Activated naive CD8-positive, alpha-beta T cell treated with anti-CD3 and anti-CD28 coated beads, Interleukin-2, amount 10 ng/mL, durations not matched to agents 7 days and 5 days (primary cell): Measurements from ENCODE around the gene TGM3. TPM values are rescaled to one million over a fixed set of nuclear protein-coding genes. Genes with fewer than 3 reads are reported as not detected.

ENCODE experiments used
- ATAC-seq: fragments of 150-1000 bp; cut with Tn5 transposase; one replicate; pipeline ENCODE4 v1.10.0; 2021; ENCODE audit warnings: low read depth, moderate library complexity
- POLR2A ChIA-PET: fragments of 350-600 bp; sonication (Branson Sonifier 250); formaldehyde crosslinking; loops from one replicate; lab custom pipeline; 2021; ENCODE audit warnings: antibody characterized with exemption; lab: Charles Lee
- DNase-seq: peaks from one replicate; pipeline ENCODE4 v3.0.0; 2021
- H3K27ac Mint-ChIP-seq: one replicate; pipeline ENCODE4 v1.8.0; 2022; ENCODE audit warnings: mild to moderate bottlenecking, mixed read lengths
- H3K27me3 Mint-ChIP-seq: one replicate; pipeline ENCODE4 v1.8.0; 2022; ENCODE audit warnings: mild to moderate bottlenecking, moderate library complexity, mixed read lengths
- H3K36me3 Mint-ChIP-seq: one replicate; pipeline ENCODE4 v1.8.0; 2021; ENCODE audit warnings: mild to moderate bottlenecking, mixed read lengths
- H3K4me1 Mint-ChIP-seq: one replicate; pipeline ENCODE4 v1.8.0; 2021; ENCODE audit warnings: mixed read lengths
- H3K4me3 Mint-ChIP-seq: one replicate; pipeline ENCODE4 v1.8.0; 2022; ENCODE audit warnings: mild to moderate bottlenecking, moderate library complexity, mixed read lengths
- H3K9me3 Mint-ChIP-seq: one replicate; pipeline ENCODE4 v1.8.0; 2021; ENCODE audit warnings: mixed read lengths
- total RNA-seq, 2 experiments: library from RNA; stranded (reverse); gene quantifications; one replicate each; pipeline ENCODE4 v1.2.3, GENCODE V29; 2021

Gene TGM3
- total RNA-seq, 2 experiments from 2014 or later, result not detected

GRCh38 chr20:2365666-2366065 is 69.9 kb downstream of the TGM3 start:
- no peaks in the 10 kb centered on the region for H3K36me3 Mint-ChIP-seq
- no peak for DNase-seq
- no peak overlapping the region for H3K4me3 Mint-ChIP-seq
- POLR2A ChIA-PET, result no interaction called here
- H3K27ac Mint-ChIP-seq, result no peak overlapping the region
- H3K9me3 Mint-ChIP-seq, result peaks cover 6% of the 10 kb centered on the region
- no peaks in the 10 kb centered on the region for H3K4me1 Mint-ChIP-seq
- no peak for ATAC-seq
- peaks cover 38% of the 10 kb centered on the region for H3K27me3 Mint-ChIP-seq

GRCh38 chr20:2368621-2369020 is 72.8 kb downstream of the TGM3 start:
- Mint-ChIP-seq H3K4me1 (no peaks in the 10 kb centered on the region), H3K36me3 (no peaks in the 10 kb centered on the region), H3K4me3 (no peak overlapping the region), H3K27ac (no peak overlapping the region), H3K9me3 (peaks cover 3% of the 10 kb centered on the region), H3K27me3 (peaks cover 49% of the 10 kb centered on the region)
- ATAC-seq (no peak), DNase-seq (no peak)
- POLR2A ChIA-PET, result no interaction called here

- DNase-seq (no peak), ATAC-seq (no peak)
- H3K4me1 Mint-ChIP-seq, result no peaks in the 10 kb centered on the region
- no peak overlapping the region for H3K27ac Mint-ChIP-seq
- no peaks in the 10 kb centered on the region for H3K36me3 Mint-ChIP-seq
- POLR2A ChIA-PET, result no interaction called here
- peaks cover 3% of the 10 kb centered on the region for H3K9me3 Mint-ChIP-seq
- H3K27me3 Mint-ChIP-seq, result peaks cover 64% of the 10 kb centered on the region
- H3K4me3 Mint-ChIP-seq, result no peak overlapping the region
Measured at GRCh38 chr20:2373098-2373497, 77.3 kb downstream of the TGM3 start.

- Mint-ChIP-seq H3K4me1 (peaks cover 10% of the 10 kb centered on the region), H3K4me3 (no peak overlapping the region), H3K9me3 (peaks cover 1% of the 10 kb centered on the region), H3K36me3 (no peaks in the 10 kb centered on the region), H3K27me3 (peaks cover 61% of the 10 kb centered on the region), H3K27ac (no peak overlapping the region)
- ATAC-seq (no peak), DNase-seq (no peak)
- POLR2A ChIA-PET, result no interaction called here
Measured at GRCh38 chr20:2374346-2375125, 78.7 kb downstream of the TGM3 start.

- H3K27me3 Mint-ChIP-seq, result peaks cover 43% of the 10 kb centered on the region
- H3K4me3 Mint-ChIP-seq, result peak overlapping the region; percentile 51
- H3K36me3 Mint-ChIP-seq, result no peaks in the 10 kb centered on the region
- H3K9me3 Mint-ChIP-seq, result no peaks in the 10 kb centered on the region
- POLR2A ChIA-PET, result interaction anchor here (0.9 kb wide), 1 partner anchor 26 kb away, joined by 3 read pairs; no protein-coding TSS in a partner anchor
- H3K4me1 Mint-ChIP-seq, result peaks cover 17% of the 10 kb centered on the region
- ATAC-seq (no peak), DNase-seq (no peak)
- H3K27ac Mint-ChIP-seq, result no peak overlapping the region
Measured at GRCh38 chr20:2378893-2379292, 83.1 kb downstream of the TGM3 start.

GRCh38 chr20:2379511-2380229 is 83.9 kb downstream of the TGM3 start:
- Mint-ChIP-seq H3K4me3 (peak overlapping the region; percentile 51), H3K9me3 (no peaks in the 10 kb centered on the region), H3K36me3 (no peaks in the 10 kb centered on the region), H3K27me3 (peaks cover 37% of the 10 kb centered on the region), H3K27ac (no peak overlapping the region), H3K4me1 (peaks cover 22% of the 10 kb centered on the region)
- no peak for DNase-seq
- POLR2A ChIA-PET, result interaction anchor here (0.9 to 1.2 kb wide), 2 partner anchors 15 to 25 kb away, joined by 3 read pairs; no protein-coding TSS in a partner anchor
- ATAC-seq, result peak; percentile 92

GRCh38 chr20:2380601-2381000 is 84.8 kb downstream of the TGM3 start, which contains the start of gene TGM6:
TSS of gene TGM6 (plus strand) at chr20:2380901. CDS start at chr20:2380969, 68 bp downstream.
- peak within 1 kb of the TSS; percentile 51 for H3K4me3 Mint-ChIP-seq
- DNase-seq, result no peak
- no peaks in the 10 kb centered on the region for H3K36me3 Mint-ChIP-seq
- no peak for ATAC-seq
- H3K27ac Mint-ChIP-seq, result no peak within 1 kb of the TSS
- H3K4me1 Mint-ChIP-seq, result peaks cover 22% of the 10 kb centered on the region
- H3K27me3 Mint-ChIP-seq, result peaks cover 36% of the 10 kb centered on the region
- POLR2A ChIA-PET, result interaction anchor here (1.2 kb wide), 1 partner anchor 14 kb away, joined by 3 read pairs; no protein-coding TSS in a partner anchor
- H3K9me3 Mint-ChIP-seq, result no peaks in the 10 kb centered on the region

GRCh38 chr20:2381303-2381702 is 85.5 kb downstream of the TGM3 start:
- Mint-ChIP-seq H3K27ac (no peak overlapping the region), H3K4me3 (no peak overlapping the region), H3K4me1 (peaks cover 22% of the 10 kb centered on the region), H3K9me3 (peaks cover under 1% of the 10 kb centered on the region), H3K36me3 (no peaks in the 10 kb centered on the region), H3K27me3 (peaks cover 29% of the 10 kb centered on the region)
- DNase-seq (no peak), ATAC-seq (no peak)
- POLR2A ChIA-PET, result no interaction called here

- Mint-ChIP-seq H3K4me3 (no peak overlapping the region), H3K36me3 (no peaks in the 10 kb centered on the region), H3K9me3 (peaks cover 3% of the 10 kb centered on the region), H3K27me3 (peaks cover 19% of the 10 kb centered on the region), H3K4me1 (peaks cover 27% of the 10 kb centered on the region), H3K27ac (no peak overlapping the region)
- POLR2A ChIA-PET, result no interaction called here
- ATAC-seq (no peak), DNase-seq (no peak)
Measured at GRCh38 chr20:2382833-2383232, 87.0 kb downstream of the TGM3 start.

- ATAC-seq, result no peak
Measured at GRCh38 chr20:2385026-2385425, 89.2 kb downstream of the TGM3 start.

GRCh38 chr20:2385496-2385895 is 89.7 kb downstream of the TGM3 start:
- DNase-seq, result no peak
- Mint-ChIP-seq H3K9me3 (peaks cover 8% of the 10 kb centered on the region), H3K4me1 (peaks cover 10% of the 10 kb centered on the region), H3K36me3 (no peaks in the 10 kb centered on the region), H3K4me3 (no peak overlapping the region), H3K27me3 (peaks cover 11% of the 10 kb centered on the region), H3K27ac (no peak overlapping the region)
- no peak for ATAC-seq
- POLR2A ChIA-PET, result no interaction called here

More at GRCh38 chr20:2385026-2385425, 89.2 kb downstream of the TGM3 start:
- Mint-ChIP-seq H3K36me3 (no peaks in the 10 kb centered on the region), H3K27me3 (peaks cover 9% of the 10 kb centered on the region), H3K4me3 (no peak overlapping the region), H3K9me3 (peaks cover 8% of the 10 kb centered on the region), H3K4me1 (peaks cover 13% of the 10 kb centered on the region), H3K27ac (no peak overlapping the region)
- POLR2A ChIA-PET, result no interaction called here
- DNase-seq, result no peak

- no peak overlapping the region for H3K27ac Mint-ChIP-seq
- POLR2A ChIA-PET, result no interaction called here
Measured at GRCh38 chr20:2386516-2387179, 90.8 kb downstream of the TGM3 start.

GRCh38 chr20:2387180-2387577 is 91.4 kb downstream of the TGM3 start:
- peaks cover 15% of the 10 kb centered on the region for H3K27me3 Mint-ChIP-seq
- peak overlapping the region; percentile 55 for H3K4me3 Mint-ChIP-seq
- no peak overlapping the region for H3K27ac Mint-ChIP-seq
- POLR2A ChIA-PET, result no interaction called here
- DNase-seq (peak; percentile 65), ATAC-seq (peak; percentile 77)
- H3K4me1 Mint-ChIP-seq, result peaks cover 10% of the 10 kb centered on the region
- peaks cover 8% of the 10 kb centered on the region for H3K9me3 Mint-ChIP-seq
- no peaks in the 10 kb centered on the region for H3K36me3 Mint-ChIP-seq

More at GRCh38 chr20:2386516-2387179, 90.8 kb downstream of the TGM3 start:
- Mint-ChIP-seq H3K27me3 (peaks cover 15% of the 10 kb centered on the region), H3K36me3 (no peaks in the 10 kb centered on the region), H3K4me1 (peaks cover 10% of the 10 kb centered on the region), H3K9me3 (peaks cover 8% of the 10 kb centered on the region), H3K4me3 (peak overlapping the region; percentile 55)
- ATAC-seq (no peak), DNase-seq (no peak)
